Ureter (tissue), 1 donor: ENCODE measurements around the gene B4GAT1. TPM values are rescaled to one million over a fixed set of nuclear protein-coding genes. Genes with fewer than 3 reads are reported as not detected.

Experiments used
- DNase-seq: peaks from one replicate; pipeline ENCODE4 v3.0.0-alpha.2; 2020; ENCODE audit warnings: low spot score
- total RNA-seq: library from RNA; stranded (reverse); gene quantifications from one replicate; pipeline ENCODE4 v1.2.4, GENCODE V29; 2023
- donor health status: DM: yes; HTN: yes; CAD: no.

B4GAT1 gene
- total RNA-seq, 1 donor from 2014 or later = 15.2 TPM

GRCh38 chr11:66309475-66309874, 38.0 kb downstream of the B4GAT1 start:
- no peak for DNase-seq

- no peak for DNase-seq
Measured at GRCh38 chr11:66302656-66303055, 44.8 kb downstream of the B4GAT1 start.

DNA sequence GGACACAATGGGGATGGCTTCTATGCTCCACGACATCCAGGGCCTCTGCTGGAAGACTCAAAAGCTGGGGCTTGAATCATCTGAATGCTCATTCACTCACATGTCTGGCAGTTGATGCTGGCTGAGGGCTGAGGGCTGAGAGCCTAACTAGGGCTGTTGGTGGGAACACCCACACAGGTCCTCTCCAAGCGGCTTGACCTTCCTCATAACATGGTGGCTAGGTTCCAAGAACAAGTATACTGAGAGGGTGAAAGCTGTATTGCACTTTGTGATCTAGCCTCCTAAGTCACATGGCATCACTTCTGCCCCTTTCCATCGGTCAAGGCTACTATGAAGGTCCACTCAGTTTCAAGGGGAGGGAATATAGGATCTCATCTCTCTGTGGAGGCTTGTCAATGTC, 48.2 kb downstream of the B4GAT1 start:
- no peak for DNase-seq

DNA sequence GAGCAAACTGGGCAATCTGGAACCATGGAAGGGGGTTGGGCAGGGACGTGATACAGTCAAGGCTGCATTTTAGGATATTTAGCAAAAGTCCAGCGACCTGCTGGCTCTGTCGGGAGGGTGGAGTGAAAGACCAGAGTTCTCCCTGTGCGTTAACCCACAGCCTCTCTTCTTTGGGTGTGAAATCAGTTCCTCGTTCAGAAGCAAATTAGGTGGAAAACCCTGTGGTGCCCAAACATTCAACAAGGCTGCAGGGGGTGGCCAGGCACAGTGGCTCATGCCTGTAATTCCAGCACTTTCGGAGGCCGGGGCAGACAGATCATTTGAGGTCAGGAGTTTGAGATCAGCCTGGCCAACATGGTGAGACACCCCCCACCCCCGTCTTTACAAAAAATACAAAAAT, 49.8 kb downstream of the B4GAT1 start:
- no peak for DNase-seq

Other genes starting within 250 kb of the B4GAT1 start
- 31.3 TPM for gene KLC2, start 89.9 kb downstream of the B4GAT1 start, total RNA-seq
- gene RAB1B, start 79.0 kb downstream of the B4GAT1 start, total RNA-seq = 157 TPM
- 2.2 TPM for gene CNIH2, start 69.5 kb downstream of the B4GAT1 start, total RNA-seq
- 78.7 TPM for gene YIF1A, start 58.5 kb downstream of the B4GAT1 start, total RNA-seq
- not detected for gene TMEM151A, start 55.7 kb downstream of the B4GAT1 start, total RNA-seq
- gene CD248, start 30.6 kb downstream of the B4GAT1 start, total RNA-seq = 49.2 TPM
- gene RIN1, start 11.2 kb downstream of the B4GAT1 start, total RNA-seq = 16.7 TPM
- gene BRMS1, start 2.5 kb downstream of the B4GAT1 start, total RNA-seq = 25.7 TPM
- gene SLC29A2, start 24.1 kb upstream of the B4GAT1 start, total RNA-seq = 13.0 TPM
- gene NPAS4, start 73.4 kb upstream of the B4GAT1 start, total RNA-seq = 1.2 TPM
- 47.0 TPM for gene MRPL11, start 91.2 kb upstream of the B4GAT1 start, total RNA-seq
- 11.0 TPM for gene PELI3, start 119.3 kb upstream of the B4GAT1 start, total RNA-seq
- gene DPP3, start 132.8 kb upstream of the B4GAT1 start, total RNA-seq = 66.3 TPM
- gene BBS1, start 163.0 kb upstream of the B4GAT1 start, total RNA-seq = 59.8 TPM
- 14.2 TPM for gene ZDHHC24, start 198.4 kb upstream of the B4GAT1 start, total RNA-seq
- gene ACTN3, start 199.3 kb upstream of the B4GAT1 start, total RNA-seq = 0.16 TPM
- gene CTSF, start 221.0 kb upstream of the B4GAT1 start, total RNA-seq = 27.0 TPM
- 0.55 TPM for gene CCDC87, start 245.4 kb upstream of the B4GAT1 start, total RNA-seq
- gene CCS, start 245.6 kb upstream of the B4GAT1 start, total RNA-seq = 34.8 TPM